Measurements from ENCODE around the gene ZNF785. TPM values are rescaled to one million over a fixed set of nuclear protein-coding genes. Genes with fewer than 3 reads are reported as not detected.

Gene ZNF785
- total and polyA plus RNA-seq, 2 donors (not counting 3 experiments of a cell fraction or from before 2014, with no cell fraction given), result 7.8 to 21.9 TPM

DNA sequence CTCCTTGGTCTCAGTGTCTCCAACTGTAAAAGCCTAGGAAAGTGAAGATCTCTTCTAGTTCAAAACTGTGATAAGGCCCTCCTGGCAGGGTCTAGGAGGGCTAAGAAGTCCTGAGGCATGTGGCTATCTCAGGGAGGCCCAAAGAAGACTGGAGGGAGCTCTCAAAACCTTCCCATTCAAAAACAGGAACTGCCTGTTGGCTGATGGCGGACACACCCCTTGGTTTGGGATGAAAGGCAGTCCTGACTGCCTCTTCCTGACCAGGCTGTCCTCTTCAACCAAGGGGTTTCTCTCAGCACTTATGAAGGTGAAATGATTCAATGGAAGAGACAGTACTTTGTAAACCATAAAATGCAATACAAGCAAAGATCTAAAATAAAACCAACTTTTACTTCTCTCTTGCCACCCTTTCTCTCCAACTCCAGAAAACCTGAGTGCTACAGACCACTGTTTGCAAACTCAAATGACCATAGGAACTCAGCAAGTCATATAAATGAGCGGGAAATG, 32.1 kb downstream of the ZNF785 start:
- Histone ChIP-seq H3K9me3 (replicated peaks; ENCODE audit: control insufficient read depth, insufficient read depth, low read length) (no peaks in the 10 kb centered on the region), H2AFZ (ENCODE audit: low read depth, low read length) (no peak overlapping the region), H3K4me3 (replicated peaks in 1 of 3; ENCODE audit: insufficient read depth in 1 of 3, low read depth in 1 of 3, low read length in 3 of 3) (no peak overlapping the region), H3K4me1 (ENCODE audit: control insufficient read depth, extremely low read depth, insufficient read depth, low read length) (peaks cover 8% of the 10 kb centered on the region), H3K9ac (replicated peaks; ENCODE audit: extremely low read depth, insufficient read depth, low read length) (no peak overlapping the region), H3K27ac (ENCODE audit: insufficient read depth, low read depth, low read length) (no peak overlapping the region), H4K20me1 (replicated peaks; ENCODE audit: control insufficient read depth, extremely low read depth, insufficient read depth, low read length) (no peaks in the 10 kb centered on the region), H3K36me3 (ENCODE audit: control insufficient read depth in 2 of 2, extremely low read depth in 1 of 2, insufficient read depth in 2 of 2, low read length in 2 of 2) (peaks cover 3 to 9% of the 10 kb centered on the region in 2 experiments), H3K79me2 (ENCODE audit: control insufficient read depth, insufficient read depth, low read length) (peaks cover 23% of the 10 kb centered on the region), H3K9me1 (replicated peaks; ENCODE audit: control insufficient read depth, extremely low read depth, insufficient read depth, low read length) (no peaks in the 10 kb centered on the region), H3K27me3 (ENCODE audit: control insufficient read depth in 2 of 2, insufficient read depth in 2 of 2, low read length in 2 of 2) (no peaks in the 10 kb centered on the region), H3K4me2 (ENCODE audit: insufficient read depth, low read length) (no peak overlapping the region)
- no peak for TF ChIP-seq CTCF (IDR thresholded peaks at IDR 0.05; ENCODE audit: extremely low read depth in 1 of 2, insufficient read depth in 1 of 2, low read depth in 1 of 2, low read length in 2 of 2)
- TF ChIP-seq JUN (IDR thresholded peaks at IDR 0.05; ENCODE audit: borderline replicate concordance, insufficient read depth, insufficient read length, low read depth), result no peak
- no peak for TF ChIP-seq POLR2AphosphoS5 (IDR thresholded peaks at IDR 0.05; ENCODE audit: insufficient read depth, low read depth, low read length)
- TF ChIP-seq, protein P1, sequence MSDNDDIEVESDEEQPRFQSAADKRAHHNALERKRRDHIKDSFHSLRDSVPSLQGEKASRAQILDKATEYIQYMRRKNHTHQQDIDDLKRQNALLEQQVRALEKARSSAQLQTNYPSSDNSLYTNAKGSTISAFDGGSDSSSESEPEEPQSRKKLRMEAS (IDR thresholded peaks at IDR 0.05; ENCODE audit: insufficient read depth, insufficient read length), result no peak
- TF ChIP-seq MYC (IDR thresholded peaks at IDR 0.05; ENCODE audit: low read depth, low read length), result no peak
- TF ChIP-seq FOS (IDR thresholded peaks at IDR 0.05; ENCODE audit: borderline replicate concordance, insufficient read depth, low read length), result no peak
- TF ChIP-seq EZH2 (IDR thresholded peaks at IDR 0.05; ENCODE audit: borderline replicate concordance, low read depth, low read length, severe bottlenecking), result no peak
- FAIRE-seq (no peak), DNase-seq (ENCODE audit: low read depth, low spot score) (no peak)
- intact Hi-C loops (cut with micrococcal nuclease) (no loop called here), dilution Hi-C loops (cut with MboI; ENCODE audit: extremely low pct_ligation_motif_present, low sequenced_read_pairs) (no loop called here)
- ChIA-PET CTCF (interaction anchor here (0.7 to 1.3 kb wide), 2 partner anchors 18 to 124 kb away, joined by 3 read pairs; partner anchors contain the start of gene DCTPP1), POLR2A (interaction anchor here (0.6 kb wide), 1 partner anchor 10 kb away, joined by 4 read pairs; no protein-coding TSS in a partner anchor)
- no TSS peak for BruUV-seq (replicated peaks)
